GM19351 (cell line): ENCODE results near the gene ARHGAP28.

Experiments used
- ATAC-seq: cut with Tn5 transposase; IDR thresholded peaks from one replicate; pipeline ENCODE4 v1.9.1; 2021; ENCODE audit warnings: mild to moderate bottlenecking, moderate library complexity; ENCODE audit not compliant: unreplicated experiment

ARHGAP28 gene

DNA sequence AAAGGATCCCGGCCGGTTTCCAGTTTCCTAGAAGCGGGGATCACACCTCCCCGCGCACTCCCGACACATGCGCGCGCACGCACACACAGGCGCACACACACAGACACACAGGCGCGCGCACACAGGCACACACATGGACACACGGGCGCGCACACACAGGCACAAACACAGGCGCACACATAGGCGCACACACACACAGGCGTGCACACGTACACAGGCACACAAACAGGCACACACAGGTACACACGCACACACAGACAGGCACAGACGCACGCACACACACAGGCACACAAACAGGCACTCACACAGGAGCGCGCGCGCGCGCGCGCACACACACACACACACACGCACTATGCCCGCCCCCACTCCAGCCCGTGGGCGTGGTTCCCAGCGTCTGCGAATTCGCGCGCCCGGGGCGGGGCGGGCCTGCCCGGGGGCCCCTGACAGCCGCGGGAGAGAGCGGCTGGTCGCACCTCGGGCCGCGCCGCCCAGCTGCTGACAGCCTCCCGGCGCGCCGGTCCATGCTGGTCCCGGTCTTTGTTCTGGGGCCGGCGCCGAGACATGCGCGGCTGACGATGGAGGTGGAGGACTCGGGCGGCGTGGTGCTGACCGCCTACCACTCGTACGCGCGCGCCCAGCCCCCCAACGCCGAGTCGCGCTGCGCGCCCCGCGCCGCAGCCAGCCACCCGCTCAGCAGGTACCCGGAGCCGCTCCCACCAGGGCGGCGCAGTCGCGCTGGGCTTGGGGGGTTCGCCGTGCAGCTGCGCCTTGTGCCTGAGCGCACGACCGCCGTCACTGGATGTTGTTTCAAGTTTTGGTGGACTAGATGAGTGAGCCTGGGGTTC, at the start of gene ARHGAP28:
ARHGAP28 (plus strand) TSS at position 470 of the 845 bp plus-strand sequence; CDS start at position 576, 106 bp downstream.
- ATAC-seq = peak; percentile 79

DNA sequence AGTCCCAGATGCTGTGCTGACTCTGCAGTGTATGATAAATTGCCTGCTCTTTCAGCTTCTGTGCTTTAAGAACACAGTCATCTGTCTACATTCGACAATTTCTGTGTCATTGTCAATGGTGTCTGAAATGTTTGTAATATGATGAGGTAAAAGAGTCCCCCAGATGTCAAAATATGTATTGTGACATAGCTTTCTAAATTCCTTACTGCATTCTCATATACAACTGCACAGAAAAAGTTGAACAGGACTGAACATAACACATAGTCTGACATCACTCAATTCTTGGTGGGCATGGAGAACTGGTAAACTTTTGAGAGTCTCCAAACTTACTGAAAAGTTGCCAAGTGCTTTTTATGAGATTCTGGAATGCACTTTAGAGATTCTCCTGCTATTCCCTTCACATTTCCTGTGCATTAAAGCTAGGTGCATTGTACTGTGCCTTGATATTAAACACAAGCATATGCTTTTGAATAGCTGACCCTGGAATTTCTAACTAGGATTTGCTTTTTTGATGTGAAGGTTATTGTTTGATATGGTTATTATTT, 48.1 kb upstream of the ARHGAP28 start:
- no peak for ATAC-seq

- ATAC-seq = no peak
Measured at GRCh38 chr18:6682437-6683111, 46.9 kb upstream of the ARHGAP28 start.

DNA sequence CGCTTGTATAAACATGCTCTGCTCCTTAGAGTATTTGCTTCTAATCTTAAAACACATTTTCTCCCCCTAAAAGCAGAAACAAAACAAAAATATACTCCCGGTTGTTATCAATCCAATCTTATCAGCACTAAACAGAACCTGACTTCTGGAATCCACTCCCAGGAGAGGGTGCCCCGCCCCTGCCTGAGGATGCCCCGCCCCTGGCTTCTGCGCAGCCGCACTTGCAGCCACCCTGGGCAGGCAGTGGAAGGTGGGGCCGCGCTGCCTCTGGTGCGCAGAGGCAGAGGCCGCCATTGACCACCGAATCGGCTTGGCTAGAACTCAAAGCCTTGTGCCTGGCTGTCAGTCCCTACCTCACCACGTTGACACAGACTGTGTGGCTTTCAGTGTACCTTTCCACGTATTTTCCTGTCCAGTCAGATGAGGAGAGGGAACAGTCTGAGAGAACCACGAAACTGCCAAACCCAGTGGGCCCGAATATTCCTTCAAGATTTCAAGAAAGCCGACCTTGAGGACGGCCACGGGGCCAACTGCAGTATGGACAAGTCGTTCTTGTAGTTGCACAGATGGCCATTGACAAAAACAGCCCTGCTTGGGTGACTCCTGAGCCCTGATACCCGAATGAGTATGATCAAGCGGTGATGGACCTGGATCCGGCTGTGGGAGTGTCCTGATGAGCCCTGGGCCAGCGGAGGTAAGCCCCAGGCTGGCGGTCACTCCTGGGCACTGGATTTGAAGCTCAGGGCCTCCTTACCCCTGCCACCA, 46.2 kb upstream of the ARHGAP28 start:
- no peak for ATAC-seq

GRCh38 chr18:6687676-6688075, 41.8 kb upstream of the ARHGAP28 start:
- no peak for ATAC-seq

DNA sequence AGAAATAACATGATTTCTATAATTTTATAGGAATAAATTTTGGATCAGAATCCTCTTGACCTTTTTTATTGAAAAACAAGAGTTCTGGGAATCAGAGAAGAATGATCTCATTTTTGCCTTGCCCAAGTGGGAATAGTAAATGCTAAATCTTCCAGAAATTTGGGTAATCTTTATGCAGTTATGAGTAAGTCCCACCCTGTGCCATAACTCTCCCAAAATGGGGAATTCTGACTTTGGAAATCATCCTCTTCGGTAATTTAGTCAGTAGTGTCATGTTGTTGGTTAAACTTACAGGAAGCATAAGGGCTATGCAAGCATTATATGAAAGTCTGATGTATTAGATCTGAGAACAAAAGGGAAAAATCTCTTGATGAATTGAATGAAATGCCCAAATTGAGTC, 20.6 kb upstream of the ARHGAP28 start:
- ATAC-seq = no peak

DNA sequence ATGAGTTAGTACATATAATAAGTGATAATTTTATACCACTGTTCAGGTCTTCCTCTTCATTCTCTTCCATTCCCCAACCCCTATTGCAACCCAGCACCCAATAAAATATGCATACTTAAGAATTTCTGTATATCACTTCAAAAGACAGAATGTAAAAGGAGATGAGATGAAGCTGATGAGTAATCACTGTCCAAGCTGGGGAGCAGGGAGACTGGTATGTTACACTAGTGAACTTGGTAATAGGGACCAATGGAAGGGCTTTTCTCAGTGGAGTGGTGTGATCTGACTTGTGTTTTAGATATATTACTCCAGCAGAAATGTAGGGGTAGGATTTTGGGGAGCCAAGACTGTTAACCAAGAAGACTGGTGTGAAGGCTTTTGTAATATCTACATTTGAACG, 18.0 kb upstream of the ARHGAP28 start:
- no peak for ATAC-seq

- no peak for ATAC-seq
Measured at GRCh38 chr18:6712401-6712800, 17.1 kb upstream of the ARHGAP28 start.

DNA sequence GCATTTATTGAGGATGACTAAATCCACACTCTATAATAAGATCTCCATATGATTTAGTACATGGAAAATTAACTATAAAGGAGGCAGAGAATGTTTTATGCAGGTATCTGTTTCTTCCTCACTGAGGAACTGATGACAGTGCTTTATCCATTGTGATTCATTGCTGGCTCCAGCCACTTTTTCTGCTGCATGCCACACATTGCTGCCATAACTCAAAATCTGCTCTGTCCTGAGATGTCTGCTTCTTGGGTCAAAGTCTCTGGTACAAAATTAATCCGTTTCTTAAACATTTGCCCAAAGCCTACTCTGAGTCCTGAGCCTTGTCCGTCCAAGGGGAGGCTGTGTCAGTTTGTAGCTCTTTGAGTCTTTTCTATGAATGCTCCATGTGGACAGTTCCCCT, 15.5 kb upstream of the ARHGAP28 start:
- ATAC-seq = no peak

- ATAC-seq = no peak
Measured at GRCh38 chr18:6718267-6718666, 11.2 kb upstream of the ARHGAP28 start.

GRCh38 chr18:6719098-6719846, 10.2 kb upstream of the ARHGAP28 start:
- ATAC-seq = no peak

DNA sequence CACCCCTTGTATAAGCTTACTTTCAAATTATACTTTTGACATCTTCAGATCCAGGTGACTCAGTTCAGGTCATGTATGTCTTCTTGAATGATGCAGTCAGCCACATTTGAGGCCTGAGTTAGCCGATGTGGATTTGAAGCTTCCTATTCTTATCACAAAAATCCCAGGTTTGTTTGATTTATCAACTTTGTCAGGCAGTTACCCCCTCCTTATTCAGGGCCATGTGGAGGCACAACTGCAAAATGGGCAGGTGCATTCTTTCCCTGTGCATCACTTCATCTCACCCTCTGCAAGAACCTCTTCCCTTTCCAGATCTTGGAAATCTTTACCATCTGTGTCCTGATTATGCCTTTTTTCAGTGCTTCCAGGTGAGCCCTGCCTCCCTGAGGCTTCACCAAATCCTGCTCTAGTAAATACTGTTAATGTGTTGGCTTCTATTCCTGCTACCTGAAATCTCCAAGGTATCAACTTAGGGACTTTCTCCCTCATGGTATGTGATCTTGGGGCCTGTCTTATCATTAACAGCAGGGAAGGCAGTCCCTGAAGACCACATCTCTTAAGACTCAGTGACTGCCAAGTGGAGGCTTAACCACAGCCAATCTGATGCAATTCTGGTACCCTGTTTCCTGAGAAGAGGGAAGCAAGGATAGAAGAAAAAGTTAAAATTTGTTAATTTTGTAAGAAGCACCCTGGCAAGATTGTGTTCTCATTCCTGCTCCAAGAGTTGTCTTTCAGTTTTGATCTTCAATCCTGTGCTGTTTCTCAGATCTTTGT, 9.4 kb upstream of the ARHGAP28 start:
- ATAC-seq = no peak

- ATAC-seq = no peak
Measured at GRCh38 chr18:6721755-6722154, 7.8 kb upstream of the ARHGAP28 start.

GRCh38 chr18:6722690-6723089, 6.8 kb upstream of the ARHGAP28 start:
- ATAC-seq = no peak

GRCh38 chr18:6724331-6724730, 5.2 kb upstream of the ARHGAP28 start:
- ATAC-seq = no peak

DNA sequence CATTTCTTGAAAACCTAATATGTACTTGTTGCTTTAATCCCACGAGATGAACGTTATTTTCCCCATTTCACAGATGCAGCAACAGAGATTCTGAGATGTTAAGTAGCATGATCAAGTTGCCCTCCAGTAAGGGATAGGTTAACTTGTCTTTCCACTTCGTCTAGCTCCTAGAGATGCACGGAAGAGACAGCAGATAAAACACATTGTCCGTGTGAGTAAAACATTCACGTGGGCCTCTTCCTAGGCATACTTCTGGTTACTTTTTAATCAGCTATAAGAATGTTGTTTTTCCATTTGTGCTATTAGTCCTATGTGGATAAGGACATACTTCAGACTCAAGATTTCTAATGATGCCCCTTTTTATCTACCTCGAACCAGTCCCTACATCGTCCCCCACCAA, 1.2 kb upstream of the ARHGAP28 start:
- ATAC-seq = no peak

DNA sequence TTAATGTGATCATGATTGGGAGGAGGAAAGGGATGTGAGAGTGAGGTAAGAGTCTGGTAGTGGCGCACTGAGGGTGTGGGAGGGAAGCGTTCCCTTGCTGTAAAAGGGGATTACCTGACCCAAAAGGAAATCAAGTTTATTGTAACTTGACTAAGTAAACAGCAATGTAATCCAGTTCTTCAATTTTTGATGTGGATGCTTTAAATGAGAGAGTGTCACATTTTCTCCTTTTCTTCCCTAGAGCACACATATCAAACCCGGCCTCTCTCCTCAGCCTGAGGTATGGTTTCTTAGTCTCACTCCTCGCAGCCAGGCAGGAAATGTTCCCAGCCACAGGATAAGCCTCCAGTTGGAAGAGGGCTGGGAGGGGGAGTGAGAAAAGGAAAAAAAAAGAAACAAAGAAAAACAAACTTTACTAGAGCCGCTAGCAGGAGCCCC, 688 bp upstream of the ARHGAP28 start:
- ATAC-seq = no peak

- no peak for ATAC-seq
Measured at GRCh38 chr18:6730416-6731221, 1.1 kb downstream of the ARHGAP28 start.

GRCh38 chr18:6731222-6731596, 1.7 kb downstream of the ARHGAP28 start:
- ATAC-seq = no peak
